GM06990 (cell line): ENCODE measurements around the gene RPL3.
A peak's percentile ranks its signal among the peaks of the same experiment; 100 is the strongest.

Source experiments
- DNase-seq: peaks from one replicate; pipeline ENCODE4 v3.0.0-alpha.2; 2011; ENCODE audit not compliant: insufficient read length; ENCODE audit errors: extremely low read depth
- H3K27me3 ChIP-seq: replicated peaks from 2 replicates; pipeline ENCODE4 v1.6.0; 2011; ENCODE audit warnings: low read length; ENCODE audit not compliant: control insufficient read depth, insufficient read depth
- H3K36me3 ChIP-seq: 2 replicates; pipeline ENCODE4 v1.5.1; 2011; ENCODE audit warnings: low read length; ENCODE audit not compliant: control insufficient read depth, insufficient read depth
- H3K4me3 ChIP-seq: replicated peaks from 2 replicates; pipeline ENCODE4 v1.5.1; 2011; ENCODE audit warnings: low read depth, mild to moderate bottlenecking, control low read depth, low read length
- TF ChIP-seq, protein P1 (sequence below): IDR thresholded peaks from 2 replicates; pipeline ENCODE4 v1.5.1; 2011; ENCODE audit warnings: low read length, control low read depth, mild to moderate bottlenecking, inconsistent platforms; ENCODE audit not compliant: insufficient read depth, poor library complexity, severe bottlenecking

RPL3 gene

DNA sequence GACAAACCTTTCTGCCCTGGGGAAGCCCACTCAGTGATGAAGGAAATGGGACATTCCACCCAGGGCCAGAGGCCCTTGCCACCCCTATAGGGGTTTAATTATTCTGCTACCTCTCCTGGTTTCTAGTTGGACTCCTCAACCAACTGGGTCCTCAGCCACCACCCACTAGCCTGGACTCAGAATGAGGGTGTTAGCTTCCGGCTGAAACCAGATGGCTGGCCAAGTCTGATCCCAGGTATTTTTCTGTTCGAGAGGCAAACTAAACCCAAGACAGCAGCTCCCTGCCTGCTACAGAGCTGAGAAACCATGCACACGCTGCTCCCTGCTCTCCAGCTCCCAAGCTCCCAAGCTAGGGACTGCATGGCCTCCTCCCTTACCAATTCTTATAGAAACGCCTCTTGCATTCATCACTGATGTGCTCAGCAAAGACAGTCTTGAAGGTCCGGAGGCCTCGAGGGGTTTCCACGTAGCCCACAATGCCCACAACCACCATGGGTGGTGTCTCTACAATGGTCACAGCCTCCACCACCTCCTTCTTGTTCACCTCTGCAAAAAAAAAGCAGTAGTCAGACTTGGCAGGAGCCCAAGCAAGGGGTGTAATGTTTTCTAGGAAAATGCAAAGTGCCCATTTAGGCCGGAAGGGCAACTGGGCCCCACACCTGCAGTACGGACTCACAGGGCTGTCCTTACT is 2.2 kb downstream of the RPL3 start:
- no peak for DNase-seq
- TF ChIP-seq, protein P1, sequence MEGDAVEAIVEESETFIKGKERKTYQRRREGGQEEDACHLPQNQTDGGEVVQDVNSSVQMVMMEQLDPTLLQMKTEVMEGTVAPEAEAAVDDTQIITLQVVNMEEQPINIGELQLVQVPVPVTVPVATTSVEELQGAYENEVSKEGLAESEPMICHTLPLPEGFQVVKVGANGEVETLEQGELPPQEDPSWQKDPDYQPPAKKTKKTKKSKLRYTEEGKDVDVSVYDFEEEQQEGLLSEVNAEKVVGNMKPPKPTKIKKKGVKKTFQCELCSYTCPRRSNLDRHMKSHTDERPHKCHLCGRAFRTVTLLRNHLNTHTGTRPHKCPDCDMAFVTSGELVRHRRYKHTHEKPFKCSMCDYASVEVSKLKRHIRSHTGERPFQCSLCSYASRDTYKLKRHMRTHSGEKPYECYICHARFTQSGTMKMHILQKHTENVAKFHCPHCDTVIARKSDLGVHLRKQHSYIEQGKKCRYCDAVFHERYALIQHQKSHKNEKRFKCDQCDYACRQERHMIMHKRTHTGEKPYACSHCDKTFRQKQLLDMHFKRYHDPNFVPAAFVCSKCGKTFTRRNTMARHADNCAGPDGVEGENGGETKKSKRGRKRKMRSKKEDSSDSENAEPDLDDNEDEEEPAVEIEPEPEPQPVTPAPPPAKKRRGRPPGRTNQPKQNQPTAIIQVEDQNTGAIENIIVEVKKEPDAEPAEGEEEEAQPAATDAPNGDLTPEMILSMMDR, result no peak
- Histone ChIP-seq H3K27me3 (no peaks in the 10 kb centered on the region), H3K4me3 (peak overlapping the region; percentile 98), H3K36me3 (peaks cover 56% of the 10 kb centered on the region)

DNA sequence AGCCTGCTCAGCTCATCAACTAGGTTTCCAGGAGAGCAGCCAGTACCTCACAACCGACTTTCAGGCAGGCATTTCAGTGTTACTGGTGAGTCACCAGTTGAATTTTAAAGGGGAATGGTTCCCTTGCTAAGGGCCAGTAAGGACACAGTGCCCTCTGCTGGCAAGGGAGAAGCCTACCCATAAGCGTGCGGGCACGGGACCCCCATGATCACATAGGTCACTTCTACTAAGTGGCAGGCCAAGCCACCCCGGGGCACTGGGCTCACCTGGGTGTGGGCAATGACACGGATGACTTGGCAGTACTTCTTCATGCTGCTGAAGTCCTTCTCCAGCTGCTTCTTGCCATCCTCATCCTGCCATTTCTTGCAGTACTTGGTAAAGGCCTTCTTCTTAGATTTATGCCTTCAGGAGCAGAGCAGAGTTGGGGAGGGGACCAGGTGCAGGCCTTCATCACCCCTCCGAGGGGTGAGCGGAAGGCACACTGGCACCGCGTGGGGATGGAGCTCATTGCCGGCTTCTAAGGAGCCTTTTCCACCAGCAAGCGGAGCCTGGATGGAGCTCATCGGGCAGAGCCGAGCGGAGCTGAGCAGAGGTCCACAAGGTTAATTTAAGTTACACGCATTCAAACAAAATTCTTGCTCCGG is 2.9 kb downstream of the RPL3 start:
- peak overlapping the region; percentile 98 for H3K4me3 ChIP-seq
- H3K27me3 ChIP-seq, result no peaks in the 10 kb centered on the region
- no peak for DNase-seq
- peaks cover 62% of the 10 kb centered on the region for H3K36me3 ChIP-seq
- TF ChIP-seq, protein P1, result peak; percentile 77

DNA sequence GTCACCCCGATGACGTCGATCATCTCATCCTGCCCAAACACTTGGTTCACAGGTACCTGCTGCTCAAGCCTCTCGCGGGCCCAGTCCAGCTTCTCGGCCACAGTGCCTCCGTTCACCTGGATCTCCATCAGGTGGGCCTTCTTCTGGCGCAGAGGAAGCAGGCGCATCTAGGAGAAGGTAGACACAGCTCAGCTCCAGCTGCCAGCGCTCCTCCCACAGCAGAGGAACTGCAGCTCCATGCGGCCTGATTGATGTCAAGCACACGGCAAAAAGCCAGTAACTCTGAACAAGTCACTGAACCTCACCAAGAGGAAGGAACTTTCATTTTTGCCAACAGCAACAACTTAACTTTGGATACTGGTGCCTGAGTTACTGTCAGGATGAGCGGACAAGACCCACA is 4.0 kb downstream of the RPL3 start:
- DNase-seq, result no peak
- H3K4me3 ChIP-seq, result peak overlapping the region; percentile 23; the same call in 1 of the 2 replicates
- H3K36me3 ChIP-seq, result peaks cover 62% of the 10 kb centered on the region
- TF ChIP-seq, protein P1, result no peak
- no peaks in the 10 kb centered on the region for H3K27me3 ChIP-seq

DNA sequence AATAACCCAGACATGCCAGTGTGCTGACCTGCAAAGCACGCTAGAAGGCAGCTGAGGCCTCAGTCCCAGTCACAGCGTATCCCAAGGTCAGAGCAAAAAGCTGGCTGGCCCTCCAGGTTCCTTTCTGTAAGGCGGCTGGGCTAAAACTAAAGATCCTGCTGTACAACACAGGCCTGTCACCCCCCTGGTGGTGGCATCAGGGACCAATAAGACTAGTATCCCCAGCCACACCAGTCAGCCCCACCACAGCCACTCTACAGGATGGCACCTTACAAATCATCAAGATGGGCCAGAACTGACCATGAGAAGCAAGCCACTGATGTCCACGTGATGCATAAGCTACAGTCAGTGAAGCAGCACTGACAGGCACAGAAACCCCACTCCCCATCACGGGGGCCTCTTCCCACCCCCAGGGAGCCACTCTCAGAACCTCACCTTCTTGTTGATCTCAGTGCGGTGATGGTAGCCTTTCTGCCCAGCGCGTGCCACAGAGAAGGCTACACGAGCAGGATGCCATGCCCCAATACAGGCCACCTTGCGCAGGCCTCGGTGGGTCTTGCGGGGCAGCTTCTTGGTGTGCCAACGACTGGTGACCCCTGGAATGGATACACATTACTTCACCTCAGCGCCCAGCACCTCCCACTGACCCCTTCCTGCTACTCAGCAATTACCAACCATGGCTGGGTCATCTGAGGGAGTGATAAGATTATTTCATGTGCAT is 5.0 kb downstream of the RPL3 start:
- TF ChIP-seq, protein P1, result no peak
- Histone ChIP-seq H3K27me3 (no peaks in the 10 kb centered on the region), H3K4me3 (no peak overlapping the region), H3K36me3 (peaks cover 62% of the 10 kb centered on the region)
- DNase-seq, result no peak

DNA sequence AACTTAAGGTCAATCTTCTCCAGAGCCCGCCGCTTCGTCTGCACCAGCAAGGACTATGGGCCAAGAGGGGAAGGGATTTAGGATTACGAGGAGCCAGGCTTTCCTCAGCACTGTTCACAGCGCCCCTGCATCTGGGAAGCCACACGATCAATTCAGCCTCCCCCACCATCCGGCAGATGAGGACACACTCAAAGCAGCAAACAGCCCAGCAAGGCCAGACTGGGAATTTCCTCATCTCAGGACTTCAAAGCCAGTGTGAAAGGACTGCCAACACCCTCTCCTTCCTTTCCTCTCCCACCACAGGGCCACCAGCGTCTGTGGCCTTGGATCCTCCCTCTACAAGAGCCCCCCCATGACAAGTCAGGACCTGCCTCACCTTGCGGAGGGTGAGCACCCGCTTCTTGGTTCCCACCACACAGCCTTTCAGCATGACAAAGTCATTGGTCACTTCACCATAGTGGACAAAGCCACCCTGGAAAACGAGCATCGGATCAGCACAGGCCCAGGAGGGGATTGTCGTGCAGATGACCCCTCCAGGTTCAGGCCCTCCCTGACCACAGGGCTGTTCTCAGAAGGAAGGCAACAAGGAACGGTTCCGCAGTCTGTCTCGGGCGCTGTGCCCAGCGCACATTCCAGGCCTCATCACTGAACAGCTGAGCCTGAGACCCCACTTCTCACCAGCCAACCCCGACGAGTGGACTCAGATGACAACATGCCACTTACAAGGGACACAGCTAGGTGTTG is 6.0 kb downstream of the RPL3 start:
- H3K36me3 ChIP-seq, result peaks cover 61% of the 10 kb centered on the region
- no peak overlapping the region for H3K4me3 ChIP-seq
- H3K27me3 ChIP-seq, result no peaks in the 10 kb centered on the region
- DNase-seq, result no peak
- TF ChIP-seq, protein P1, result no peak
